H1 (cell line): Measurements from ENCODE around the gene MPC1. TPM values are rescaled to one million over a fixed set of nuclear protein-coding genes. Genes with fewer than 3 reads are reported as not detected.

Source experiments
- CTCF ChIA-PET: fragments of 300-600 bp; sonication (Branson Sonifier 250); formaldehyde crosslinking; loops from one replicate; lab custom pipeline; 2021; ENCODE audit not compliant: partially characterized antibody; lab: Charles Lee
- POLR2A ChIA-PET: fragments of 300-600 bp; sonication (Branson Sonifier 250); formaldehyde crosslinking; loops from one replicate; lab custom pipeline; 2021; ENCODE audit warnings: inconsistent platforms; ENCODE audit not compliant: partially characterized antibody; lab: Charles Lee
- DNase-seq, 2 experiments: peaks; one replicate each; pipeline versions ENCODE4 v3.0.0 to v3.0.0-alpha.2; 2010 to 2022; ENCODE audit warnings: low spot score in 2 of 2, low read depth in 1 of 2, mixed read lengths in 1 of 2
- FAIRE-seq: peaks from 2 replicates; lab custom pipeline; 2011; peaks lifted over from hg19 to GRCh38; lab: Jason Lieb, UNC
- H2AFZ ChIP-seq: 2 replicates; pipeline ENCODE4 v1.8.1; 2012; ENCODE audit warnings: low read length, inconsistent platforms
- H2AK5ac ChIP-seq: 2 replicates; pipeline ENCODE4 v1.6.1; 2013; ENCODE audit warnings: low read depth, low read length
- H2BK120ac ChIP-seq: replicated peaks from 2 replicates; pipeline ENCODE3; 2013; ENCODE audit warnings: low read depth, low read length, inconsistent platforms
- H2BK12ac ChIP-seq: 2 replicates; pipeline ENCODE4 v1.6.1; 2013; ENCODE audit warnings: low read depth, low read length
- H2BK15ac ChIP-seq: 2 replicates; pipeline ENCODE4 v1.6.1; 2013; ENCODE audit warnings: low read length
- H2BK20ac ChIP-seq: 2 replicates; pipeline ENCODE4 v1.6.1; 2013; ENCODE audit warnings: low read length
- H2BK5ac ChIP-seq: 2 replicates; pipeline ENCODE4 v1.6.1; 2013; ENCODE audit warnings: low read depth, low read length
- H3K14ac ChIP-seq: 2 replicates; pipeline ENCODE4 v1.6.1; 2013; ENCODE audit warnings: inconsistent platforms; ENCODE audit not compliant: insufficient read length
- H3K18ac ChIP-seq: 2 replicates; pipeline ENCODE4 v1.6.1; 2013; ENCODE audit warnings: low read length; ENCODE audit errors: extremely low read depth
- H3K23ac ChIP-seq: 2 replicates; pipeline ENCODE4 v1.6.1; 2013; ENCODE audit warnings: inconsistent platforms; ENCODE audit not compliant: insufficient read length
- H3K23me2 ChIP-seq: 2 replicates; pipeline ENCODE4 v1.6.1; 2013; ENCODE audit warnings: low read depth, low read length
- H3K27ac ChIP-seq: 2 replicates; pipeline ENCODE4 v1.6.1; 2011; ENCODE audit warnings: low read depth, low read length, inconsistent platforms
- H3K27me3 ChIP-seq, 4 experiments: replicated peaks in 1 of 4; 1 replicate in 1 of 4; 2 replicates in 3 of 4; pipeline versions ENCODE4 v1.6.1 to v1.8.1; 2011 to 2013; ENCODE audit warnings: low read length in 3 of 4, mild to moderate bottlenecking in 3 of 4, inconsistent platforms in 2 of 4, mixed read lengths in 2 of 4, moderate library complexity in 1 of 4; ENCODE audit not compliant: control insufficient read depth in 3 of 4, insufficient read depth in 3 of 4; ENCODE audit errors: extremely low read depth in 1 of 4
- H3K36me3 ChIP-seq, 4 experiments: 2 replicates each; pipeline versions ENCODE4 v1.6.1 to v1.8.1; 2011 to 2013; ENCODE audit warnings: mild to moderate bottlenecking in 4 of 4, low read length in 3 of 4, moderate library complexity in 2 of 4, control low read depth in 1 of 4, inconsistent platforms in 1 of 4; ENCODE audit not compliant: insufficient read depth in 4 of 4, control insufficient read depth in 2 of 4
- H3K4ac ChIP-seq: replicated peaks from 2 replicates; pipeline ENCODE3; 2013; ENCODE audit warnings: low read length, low read depth, mixed read lengths, inconsistent platforms; ENCODE audit not compliant: insufficient read length
- H3K4me1 ChIP-seq, 4 experiments: replicated peaks in 1 of 4; 1 replicate in 1 of 4; 2 replicates in 3 of 4; pipeline versions ENCODE4 v1.6.1 to v1.8.1; 2011 to 2013; ENCODE audit warnings: low read length in 3 of 4, inconsistent platforms in 2 of 4, mixed read lengths in 1 of 4; ENCODE audit not compliant: insufficient read depth in 4 of 4, control insufficient read depth in 3 of 4
- H3K4me2 ChIP-seq, 2 experiments: 2 replicates each; pipeline versions ENCODE4 v1.6.1 to v1.8.1; 2011 to 2013; ENCODE audit warnings: low read depth in 2 of 2, low read length in 2 of 2, control low read depth in 1 of 2, inconsistent platforms in 1 of 2, mild to moderate bottlenecking in 1 of 2; ENCODE audit not compliant: insufficient read depth in 1 of 2
- H3K4me3 ChIP-seq, 4 experiments: fragments of 200-600, 300-600 bp in 1 of 4; sonication (generic), shearing (Covaris generic), sonication (Bioruptor Twin) in 1 of 4; 2 replicates each; pipeline versions ENCODE4 v1.5.1 to v1.8.1; 2011 to 2016; ENCODE audit warnings: low read length in 4 of 4, low read depth in 3 of 4, control low read depth in 2 of 4, inconsistent platforms in 2 of 4, mild to moderate bottlenecking in 2 of 4, mixed read lengths in 1 of 4, moderate library complexity in 1 of 4; ENCODE audit not compliant: insufficient read depth in 2 of 4; ENCODE audit errors: extremely low read depth in 1 of 4
- H3K56ac ChIP-seq: replicated peaks from 2 replicates; pipeline ENCODE3; 2013; ENCODE audit warnings: low read depth, mild to moderate bottlenecking, mixed read lengths, low read length, inconsistent platforms; ENCODE audit not compliant: insufficient read length
- H3K79me1 ChIP-seq: 2 replicates; pipeline ENCODE4 v1.6.1; 2013; ENCODE audit warnings: low read depth, low read length, control low read depth
- H3K79me2 ChIP-seq, 2 experiments: 2 replicates each; pipeline versions ENCODE4 v1.6.1 to v1.8.1; 2012 to 2013; ENCODE audit warnings: low read length in 2 of 2, mild to moderate bottlenecking in 2 of 2, inconsistent platforms in 1 of 2; ENCODE audit not compliant: insufficient read depth in 2 of 2, control insufficient read depth in 1 of 2
- H3K9ac ChIP-seq, 4 experiments: replicated peaks in 1 of 4; 1 replicate in 1 of 4; 2 replicates in 3 of 4; pipeline versions ENCODE4 v1.6.1 to v1.8.1; 2011 to 2013; ENCODE audit warnings: low read depth in 3 of 4, low read length in 3 of 4, control low read depth in 2 of 4, mild to moderate bottlenecking in 2 of 4, moderate library complexity in 2 of 4, inconsistent platforms in 1 of 4; ENCODE audit errors: extremely low read depth in 1 of 4
- H3K9me3 ChIP-seq, 2 experiments: 2 replicates each; pipeline versions ENCODE4 v1.6.1 to v1.8.1; 2012 to 2013; ENCODE audit warnings: mild to moderate bottlenecking in 2 of 2, moderate library complexity in 2 of 2, control low read depth in 1 of 2, inconsistent platforms in 1 of 2, low read depth in 1 of 2, low read length in 1 of 2, mixed read lengths in 1 of 2; ENCODE audit not compliant: insufficient read depth in 2 of 2
- H4K20me1 ChIP-seq, 2 experiments: replicated peaks in 1 of 2; 2 replicates each; pipeline versions ENCODE3 to v1.8.1; 2011 to 2013; ENCODE audit warnings: inconsistent platforms in 2 of 2, low read length in 2 of 2, mild to moderate bottlenecking in 1 of 2; ENCODE audit not compliant: insufficient read depth in 2 of 2, control insufficient read depth in 1 of 2
- H4K5ac ChIP-seq: 2 replicates; pipeline ENCODE4 v1.6.1; 2013; ENCODE audit warnings: low read length, low read depth, mixed read lengths, inconsistent platforms; ENCODE audit not compliant: insufficient read length
- H4K8ac ChIP-seq: 2 replicates; pipeline ENCODE4 v1.8.0; 2013; ENCODE audit warnings: mild to moderate bottlenecking, moderate library complexity, low read length, inconsistent platforms; ENCODE audit not compliant: insufficient read depth; ENCODE audit errors: extremely low read depth
- H4K91ac ChIP-seq: replicated peaks from 2 replicates; pipeline ENCODE3; 2013; ENCODE audit warnings: low read length, mixed read lengths, inconsistent platforms; ENCODE audit not compliant: insufficient read length
- BCL11A ChIP-seq, 2 experiments: IDR thresholded peaks; one replicate each; pipeline ENCODE4 v1.6.1; 2011; ENCODE audit warnings: low read depth in 2 of 2, low read length in 2 of 2, mild to moderate bottlenecking in 2 of 2
- RAD21 ChIP-seq, 2 experiments: IDR thresholded peaks in 1 of 2; conservative IDR thresholded peaks in 1 of 2; 2 replicates each; pipeline ENCODE4 v1.6.1; 2011; ENCODE audit warnings: low read depth in 2 of 2, low read length in 2 of 2, improper control_type of control experiment in 1 of 2, inconsistent platforms in 1 of 2, mild to moderate bottlenecking in 1 of 2, moderate library complexity in 1 of 2
- RXRA ChIP-seq: IDR thresholded peaks from 2 replicates; pipeline ENCODE4 v1.6.1; 2011; ENCODE audit warnings: low read depth, mild to moderate bottlenecking, low read length, moderate library complexity; ENCODE audit not compliant: insufficient read depth
- WGBS, 2 experiments: shearing (Covaris generic) in 1 of 2; methylation state at CpG; one replicate each; pipeline versions ENCODE4 v1.1.6 to v1.1.7; 2013 to 2015; ENCODE audit warnings: low lambda C conversion rate in 2 of 2, mixed read lengths in 2 of 2, inconsistent platforms in 1 of 2, low coverage in 1 of 2, missing lambda C conversion rate in 1 of 2; ENCODE audit not compliant: insufficient replicate concordance in 2 of 2, insufficient coverage in 1 of 2, insufficient read length in 1 of 2; ENCODE audit errors: extremely low coverage in 1 of 2, missing lambda C conversion rate in 1 of 2; 5-methylcytosine and 5-hydroxymethylcytosine counted together
- polyA plus RNA-seq, 7 experiments: library from polyadenylated mRNA; depleted of rRNA in 3 of 7; stranded (reverse) in 5 of 7; unstranded in 2 of 7; fragments of >200 nt in 5 of 7; fragments of 200-250 nt in 2 of 7; gene quantifications; 1 replicate in 5 of 7; 2 replicates in 1 of 7; 4 replicates in 1 of 7; pipeline versions ENCODE4 v1.2.1 to v1.2.3, GENCODE V29; 2011 to 2013; ENCODE audit warnings: missing spikeins in 2 of 7, mixed read lengths in 2 of 7
- total RNA-seq: library from RNA; stranded (reverse); fragmentation: NEBNext Ultra II Directional; extraction: Animal tissue kit (Norgen Biotek cat#: 25700); gene quantifications from 2 replicates; pipeline ENCODE4 v1.2.1, GENCODE V29; 2021

The MPC1 gene
- total and polyA plus RNA-seq, 2 of the 8 experiments (the other 6 are each of a cell fraction or from before 2014, with no cell fraction given), result 10.2 to 12.6 TPM

DNA sequence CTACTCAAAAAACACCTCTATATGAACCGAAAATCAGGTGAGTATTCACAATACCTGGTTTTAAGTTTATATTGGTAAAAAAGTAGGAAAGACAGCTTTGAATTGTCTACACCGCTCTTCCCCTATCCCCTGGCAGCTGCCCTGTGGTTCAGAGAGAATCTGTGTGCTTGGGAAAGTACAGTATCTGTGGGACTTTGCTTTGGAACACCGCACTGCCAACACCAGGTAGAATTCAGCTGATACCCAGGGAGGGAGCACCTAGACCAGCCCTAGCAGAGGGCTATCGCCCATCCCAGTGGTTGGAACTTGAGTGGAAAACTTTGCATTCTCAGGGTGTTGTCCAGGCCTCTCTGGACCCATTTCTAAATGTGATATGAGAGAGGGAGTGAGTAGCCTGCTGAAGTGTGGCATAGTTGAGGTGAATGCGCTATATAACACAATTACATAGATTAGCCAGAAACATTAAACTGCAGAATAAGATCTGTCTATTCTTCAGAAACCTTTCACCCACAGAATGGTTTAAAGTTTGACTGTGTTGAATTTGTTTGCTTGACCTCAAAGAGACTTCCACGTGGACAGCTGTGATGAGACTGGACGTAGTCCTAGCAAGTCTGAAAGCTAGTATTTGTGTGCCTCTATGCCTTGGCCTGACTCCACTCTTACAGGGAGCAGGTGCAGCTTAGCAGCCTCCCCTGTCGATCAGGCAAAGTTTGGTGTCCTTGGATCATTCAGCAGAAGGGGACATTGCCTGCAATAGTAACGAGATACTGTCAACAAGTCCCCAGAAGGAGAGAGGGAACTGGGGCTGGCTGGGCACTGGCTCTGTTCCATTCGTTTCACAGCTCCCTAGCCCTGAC, 11.5 kb upstream of the MPC1 start:
- Histone ChIP-seq H2AFZ (no peak overlapping the region), H2BK15ac (no peak overlapping the region), H3K79me2 (no peaks in the 10 kb centered on the region), H3K4me2 (no peak overlapping the region), H2AK5ac (no peak overlapping the region), H3K4ac (no peak overlapping the region), H3K56ac (no peak overlapping the region), H3K9me3 (peaks cover 0 to 4% of the 10 kb centered on the region in 2 experiments; a peak in 2 of 4 replicates), H3K4me3 (no peak overlapping the region), H3K27ac (no peak overlapping the region), H2BK12ac (no peak overlapping the region), H4K20me1 (no peaks in the 10 kb centered on the region), H2BK20ac (no peak overlapping the region), H3K36me3 (no peaks in the 10 kb centered on the region), H3K4me1 (peaks cover 0 to 3% (median 2%) of the 10 kb centered on the region in 4 experiments; a peak in 3 of 7 replicates), H4K91ac (no peak overlapping the region), H3K9ac (no peak overlapping the region), H4K8ac (no peak overlapping the region), H3K23ac (no peak overlapping the region), H3K23me2 (no peaks in the 10 kb centered on the region), H2BK5ac (no peak overlapping the region), H3K18ac (no peak overlapping the region)
- 83% methylated on average over 10 of the region's 10 CpGs; no CpG with 5 or more reads in 1 of the 2 experiments for WGBS, 2 experiments
- no peak for FAIRE-seq
- CTCF ChIA-PET, result interaction anchor here (1.0 to 2.1 kb wide), 6 partner anchors 13 to 238 kb away, joined by 3 to 7 read pairs (median 4); partner anchors contain the start of gene PRR18
- no peak for TF ChIP-seq BCL11A (IDR thresholded peaks at IDR 0.05; ENCODE audit: low read depth in 2 of 2, low read length in 2 of 2)
- no peak for TF ChIP-seq RXRA
- TF ChIP-seq RAD21 (IDR thresholded peaks at IDR 0.05 in 1 of 2, conservative IDR thresholded peaks at IDR 0.05 in 1 of 2; ENCODE audit: low read depth in 2 of 2, low read length in 2 of 2), result no peak
- TF ChIP-seq, all 59 proteins: peak for 0
- Histone ChIP-seq H3K14ac (no peak overlapping the region), H3K79me1 (no peaks in the 10 kb centered on the region), H3K27me3 (no peaks in the 10 kb centered on the region; a peak in 1 of 7 replicates), H2BK120ac (no peak overlapping the region), H4K5ac (no peak overlapping the region)
- POLR2A ChIA-PET, result no interaction called here
- no peak for DNase-seq
